ENCODE data around the gene LRRN2.

LRRN2 gene

DNA sequence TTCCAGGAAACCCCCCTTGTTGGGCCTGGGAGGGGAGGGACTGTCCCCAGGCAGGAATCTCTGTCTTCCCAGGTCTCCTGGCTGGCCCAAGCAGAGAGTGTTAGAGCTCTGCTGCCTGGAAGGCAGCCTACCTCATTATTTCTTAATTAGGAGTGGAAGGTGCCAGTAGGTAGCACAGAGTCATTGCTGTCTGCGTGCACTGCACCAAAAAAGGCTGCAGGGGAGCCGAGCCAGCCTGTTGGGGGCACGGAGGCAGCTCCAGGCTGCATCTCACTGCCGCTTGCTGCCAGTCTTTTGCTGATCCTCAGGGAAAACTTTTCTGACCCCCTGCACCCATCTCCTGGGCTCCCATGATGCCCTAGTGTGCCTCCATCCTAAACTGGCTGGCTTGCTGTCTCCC is 58.1 kb downstream of the LRRN2 start:
- in situ Hi-C loops (cut with MboI; ENCODE audit: low sequenced_read_pairs, unreplicated experiment) = no loop called here
- DNase-seq (ENCODE audit: low spot score) = no peak
- TF ChIP-seq, protein P1, sequence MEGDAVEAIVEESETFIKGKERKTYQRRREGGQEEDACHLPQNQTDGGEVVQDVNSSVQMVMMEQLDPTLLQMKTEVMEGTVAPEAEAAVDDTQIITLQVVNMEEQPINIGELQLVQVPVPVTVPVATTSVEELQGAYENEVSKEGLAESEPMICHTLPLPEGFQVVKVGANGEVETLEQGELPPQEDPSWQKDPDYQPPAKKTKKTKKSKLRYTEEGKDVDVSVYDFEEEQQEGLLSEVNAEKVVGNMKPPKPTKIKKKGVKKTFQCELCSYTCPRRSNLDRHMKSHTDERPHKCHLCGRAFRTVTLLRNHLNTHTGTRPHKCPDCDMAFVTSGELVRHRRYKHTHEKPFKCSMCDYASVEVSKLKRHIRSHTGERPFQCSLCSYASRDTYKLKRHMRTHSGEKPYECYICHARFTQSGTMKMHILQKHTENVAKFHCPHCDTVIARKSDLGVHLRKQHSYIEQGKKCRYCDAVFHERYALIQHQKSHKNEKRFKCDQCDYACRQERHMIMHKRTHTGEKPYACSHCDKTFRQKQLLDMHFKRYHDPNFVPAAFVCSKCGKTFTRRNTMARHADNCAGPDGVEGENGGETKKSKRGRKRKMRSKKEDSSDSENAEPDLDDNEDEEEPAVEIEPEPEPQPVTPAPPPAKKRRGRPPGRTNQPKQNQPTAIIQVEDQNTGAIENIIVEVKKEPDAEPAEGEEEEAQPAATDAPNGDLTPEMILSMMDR (IDR thresholded peaks at IDR 0.05; ENCODE audit: borderline replicate concordance, control extremely low read depth, extremely low read depth, insufficient read depth, missing control alignments) = no peak

DNA sequence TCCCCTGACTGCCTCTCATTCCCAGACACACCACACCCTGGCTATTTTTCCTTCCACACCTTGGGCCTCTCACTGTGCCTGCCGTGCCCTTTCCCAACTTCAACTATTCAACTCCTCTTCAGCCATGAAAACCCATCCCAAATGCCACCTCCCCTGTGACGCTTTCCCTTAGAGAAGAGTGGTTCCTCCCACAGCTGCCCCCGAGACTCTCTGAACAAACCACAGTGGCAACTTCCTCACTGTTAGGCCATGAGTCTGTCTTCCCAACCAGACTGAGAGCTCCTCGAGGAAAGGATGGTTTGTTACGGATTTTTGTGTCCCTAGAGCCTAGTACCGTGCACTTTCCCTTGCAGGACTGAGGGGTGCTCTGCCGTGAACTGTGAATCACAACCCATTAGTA is 59.2 kb downstream of the LRRN2 start:
- DNase-seq (ENCODE audit: low spot score) = no peak
- in situ Hi-C loops (cut with MboI; ENCODE audit: low sequenced_read_pairs, unreplicated experiment) = no loop called here
- TF ChIP-seq, protein P1 (IDR thresholded peaks at IDR 0.05; ENCODE audit: borderline replicate concordance, control extremely low read depth, extremely low read depth, insufficient read depth, missing control alignments) = no peak

DNA sequence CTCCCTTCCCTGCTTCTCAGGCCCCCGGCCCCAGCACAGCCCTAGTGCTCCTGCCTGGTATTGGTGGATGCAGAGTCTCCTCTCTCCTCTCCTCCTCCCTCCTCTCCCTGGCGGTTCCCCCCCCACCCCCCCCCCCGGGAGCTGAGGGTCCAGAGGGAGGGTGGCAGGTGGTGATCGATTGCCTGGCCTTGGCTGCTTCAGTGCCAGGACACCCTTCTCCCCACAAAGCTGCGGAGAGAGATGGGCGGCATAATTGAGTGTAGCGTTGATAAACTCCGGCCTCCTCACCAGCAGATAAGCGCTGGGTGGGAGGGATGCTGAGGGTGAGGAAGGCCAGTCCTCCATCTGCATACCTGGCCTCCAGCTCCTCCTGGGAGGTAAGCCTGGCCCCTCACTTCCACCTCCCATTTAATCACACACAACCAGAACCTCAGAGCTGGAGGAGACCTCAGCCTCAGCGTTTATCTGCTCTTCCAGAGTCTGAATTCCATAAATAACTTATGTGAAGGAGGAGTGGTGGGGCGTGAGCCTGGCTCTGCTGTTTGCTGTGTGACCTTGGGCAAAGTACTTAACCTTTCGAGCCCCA is 60.8 kb downstream of the LRRN2 start:
- TF ChIP-seq, protein P1 (IDR thresholded peaks at IDR 0.05; ENCODE audit: borderline replicate concordance, control extremely low read depth, extremely low read depth, insufficient read depth, missing control alignments) = no peak
- in situ Hi-C loops (cut with MboI; ENCODE audit: low sequenced_read_pairs, unreplicated experiment) = no loop called here
- no peak for DNase-seq (ENCODE audit: low spot score)

DNA sequence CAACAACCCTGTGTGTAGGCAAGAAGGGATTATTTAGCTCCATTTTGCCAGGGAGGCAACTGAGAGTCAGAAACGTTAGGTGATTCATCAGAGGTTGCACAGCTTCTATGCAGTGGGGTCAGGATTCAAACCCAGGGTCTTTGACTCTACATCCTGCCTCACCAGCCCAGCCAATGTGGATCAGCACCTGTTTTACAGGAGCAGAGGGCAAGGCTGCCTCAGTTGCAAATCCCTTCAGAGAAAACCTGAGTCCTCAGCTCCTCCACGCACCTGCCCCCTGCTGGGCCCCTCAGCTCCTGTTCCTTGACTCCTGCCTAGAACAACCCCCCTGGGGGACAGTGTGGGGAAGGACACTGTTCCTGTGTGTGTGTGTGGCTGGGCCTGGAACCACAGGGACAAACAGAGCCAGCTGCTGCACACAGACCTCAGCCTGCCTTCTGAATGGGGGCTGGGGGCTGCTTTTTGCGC is 61.6 kb downstream of the LRRN2 start:
- DNase-seq (ENCODE audit: low spot score) = no peak
- TF ChIP-seq, protein P1 (IDR thresholded peaks at IDR 0.05; ENCODE audit: borderline replicate concordance, control extremely low read depth, extremely low read depth, insufficient read depth, missing control alignments) = no peak
- in situ Hi-C loops (cut with MboI; ENCODE audit: low sequenced_read_pairs, unreplicated experiment) = no loop called here

DNA sequence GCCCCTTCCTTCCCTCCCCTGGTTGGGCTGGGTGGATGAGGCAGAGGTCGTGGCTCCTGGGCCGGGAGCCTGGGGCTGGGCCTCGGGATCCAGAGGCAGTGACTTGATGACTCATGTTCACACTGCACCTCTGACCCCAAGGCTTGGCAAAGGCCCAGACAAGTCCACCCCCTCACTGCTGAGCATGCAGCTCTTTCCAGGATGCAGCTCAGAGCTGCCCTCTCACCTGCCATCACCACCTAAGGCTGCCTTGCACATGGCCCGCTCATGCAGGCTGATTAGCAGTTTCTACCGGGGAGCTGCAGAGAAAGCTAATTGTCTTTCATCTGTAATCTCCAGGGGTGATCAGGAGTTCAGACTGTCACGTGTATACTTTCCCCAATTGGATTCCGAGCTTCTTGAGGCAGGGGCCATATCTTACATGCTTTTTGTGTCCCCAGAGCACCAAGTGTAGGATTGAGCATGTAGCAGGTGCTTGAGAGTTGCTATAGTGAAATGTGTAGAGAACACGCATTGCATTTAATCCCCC is 62.1 kb downstream of the LRRN2 start:
- TF ChIP-seq, protein P1 (IDR thresholded peaks at IDR 0.05; ENCODE audit: borderline replicate concordance, control extremely low read depth, extremely low read depth, insufficient read depth, missing control alignments) = no peak
- no peak for DNase-seq (ENCODE audit: low spot score)
- in situ Hi-C loops (cut with MboI; ENCODE audit: low sequenced_read_pairs, unreplicated experiment) = no loop called here

DNA sequence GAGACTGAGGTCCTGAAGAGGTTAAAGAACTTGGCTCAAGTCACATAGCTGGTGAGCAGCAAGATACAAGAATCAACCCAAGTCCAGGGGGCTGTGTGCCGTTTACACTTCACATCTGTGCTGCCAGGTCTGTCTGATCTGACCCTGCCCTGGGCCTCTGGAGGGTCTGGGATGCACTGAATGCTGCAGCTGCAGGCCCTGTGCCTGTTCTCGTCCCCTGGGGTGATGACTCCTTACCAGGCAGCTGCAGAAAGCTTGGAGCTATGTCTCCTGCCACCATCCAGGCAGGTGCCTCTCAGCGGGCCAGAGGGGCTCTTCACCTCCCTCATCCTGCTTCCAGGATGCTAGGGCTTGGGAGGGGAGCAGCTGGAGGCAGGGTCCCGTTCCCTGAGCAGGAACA is 63.5 kb downstream of the LRRN2 start:
- in situ Hi-C loops (cut with MboI; ENCODE audit: low sequenced_read_pairs, unreplicated experiment) = no loop called here
- no peak for DNase-seq (ENCODE audit: low spot score)
- TF ChIP-seq, protein P1 (IDR thresholded peaks at IDR 0.05; ENCODE audit: borderline replicate concordance, control extremely low read depth, extremely low read depth, insufficient read depth, missing control alignments) = no peak
